B cell (primary cell): ENCODE data around the gene MYRIP. TPM values are rescaled to one million over a fixed set of nuclear protein-coding genes. Genes with fewer than 3 reads are reported as not detected.

Experiments used
- ATAC-seq: fragments of 200-7000 bp; cut with Tn5 transposase; one replicate; pipeline ENCODE4 v1.10.0; 2021; ENCODE audit warnings: low read depth, mild to moderate bottlenecking, moderate number of reproducible peaks, moderate library complexity
- CTCF ChIA-PET: fragments of 350-600 bp; sonication (Branson Sonifier 250); formaldehyde crosslinking; loops from one replicate; lab custom pipeline; 2021; ENCODE audit warnings: antibody characterized with exemption, inconsistent platforms; lab: Charles Lee
- POLR2A ChIA-PET: fragments of 350-600 bp; sonication (Branson Sonifier 250); formaldehyde crosslinking; loops from one replicate; lab custom pipeline; 2021; ENCODE audit warnings: antibody characterized with exemption; lab: Charles Lee
- DNase-seq: peaks from one replicate; pipeline ENCODE4 v3.0.0; 2013
- H2AFZ ChIP-seq: 2 replicates; pipeline ENCODE4 v1.6.1; 2012; ENCODE audit warnings: mild to moderate bottlenecking, low read depth, low read length; ENCODE audit not compliant: insufficient read depth, poor library complexity, severe bottlenecking
- H3K27ac ChIP-seq, 2 donors: 1 replicate in 1 of 2; 2 replicates in 1 of 2; pipeline ENCODE4 v1.5.1; 2012 to 2013; ENCODE audit warnings: low read length in 2 of 2, mild to moderate bottlenecking in 2 of 2, moderate library complexity in 1 of 2
- H3K27me3 ChIP-seq, 4 experiments: fragments of 200-600 bp in 1 of 4; sonication (generic) in 1 of 4; replicated peaks in 1 of 4; 1 replicate in 2 of 4; 2 replicates in 2 of 4; pipeline versions ENCODE4 v1.6.1 to v1.7.0; 2013 to 2016; ENCODE audit warnings: low read length in 3 of 4, mild to moderate bottlenecking in 2 of 4, mixed read lengths in 1 of 4, moderate library complexity in 1 of 4; ENCODE audit not compliant: insufficient read depth in 4 of 4, control insufficient read depth in 3 of 4; ENCODE audit errors: control extremely low read depth in 1 of 4
- H3K36me3 ChIP-seq, 2 experiments: replicated peaks in 1 of 2; 1 replicate in 1 of 2; 2 replicates in 1 of 2; pipeline versions ENCODE4 v1.6.1 to v1.7.1; 2013; ENCODE audit warnings: low read length in 1 of 2; ENCODE audit not compliant: insufficient read depth in 2 of 2, control insufficient read depth in 1 of 2; ENCODE audit errors: control extremely low read depth in 1 of 2, extremely low read depth in 1 of 2
- H3K4me1 ChIP-seq, 2 donors: fragments of 200-600 bp in 1 of 2; sonication (generic) in 1 of 2; 1 replicate in 1 of 2; 2 replicates in 1 of 2; pipeline versions ENCODE4 v1.5.1 to v1.6.1; 2013 to 2017; ENCODE audit warnings: low read length in 2 of 2; ENCODE audit not compliant: control insufficient read depth in 2 of 2, insufficient read depth in 2 of 2
- H3K4me2 ChIP-seq: replicated peaks from 2 replicates; pipeline ENCODE3; 2012; ENCODE audit warnings: mild to moderate bottlenecking, low read depth, low read length; ENCODE audit not compliant: poor library complexity, severe bottlenecking
- H3K4me3 ChIP-seq, 5 experiments: fragments of 200-600 bp in 1 of 5; sonication (generic) in 1 of 5; 1 replicate in 3 of 5; 2 replicates in 2 of 5; pipeline versions ENCODE4 v1.5.1 to v1.7.0; 2011 to 2016; ENCODE audit warnings: low read length in 4 of 5, mild to moderate bottlenecking in 4 of 5, low read depth in 2 of 5, control low read depth in 1 of 5, moderate library complexity in 1 of 5; ENCODE audit not compliant: insufficient read depth in 1 of 5; ENCODE audit errors: control extremely low read depth in 1 of 5, extremely low read depth in 1 of 5
- H3K79me2 ChIP-seq: fragments of 200-600 bp; sonication (generic); one replicate; pipeline ENCODE4 v1.6.0; 2016; ENCODE audit warnings: low read length; ENCODE audit not compliant: control insufficient read depth, insufficient read depth
- H3K9ac ChIP-seq: fragments of 200-600 bp; sonication (generic); 2 replicates; pipeline ENCODE4 v1.6.1; 2017; ENCODE audit warnings: mild to moderate bottlenecking, low read length, moderate library complexity
- H3K9me3 ChIP-seq, 3 donors: one replicate each; pipeline versions ENCODE4 v1.6.1 to v1.7.1; 2013; ENCODE audit warnings: low read length in 2 of 3; ENCODE audit not compliant: control insufficient read depth in 2 of 3, insufficient read depth in 1 of 3; ENCODE audit errors: control extremely low read depth in 1 of 3
- H4K20me1 ChIP-seq: 2 replicates; pipeline ENCODE4 v1.6.0; 2012; ENCODE audit warnings: mild to moderate bottlenecking, low read length; ENCODE audit not compliant: insufficient read depth, control insufficient read depth, poor library complexity, severe bottlenecking
- H3K27ac Mint-ChIP-seq: one replicate; pipeline ENCODE4 v1.8.0; 2021; ENCODE audit warnings: mixed read lengths
- H3K27me3 Mint-ChIP-seq: one replicate; pipeline ENCODE4 v1.8.0; 2021; ENCODE audit warnings: mixed read lengths
- H3K4me1 Mint-ChIP-seq: one replicate; pipeline ENCODE4 v1.8.0; 2021; ENCODE audit warnings: mixed read lengths
- H3K4me3 Mint-ChIP-seq: one replicate; pipeline ENCODE4 v1.8.0; 2021; ENCODE audit warnings: mixed read lengths
- H3K9me3 Mint-ChIP-seq: one replicate; pipeline ENCODE4 v1.8.0; 2022; ENCODE audit warnings: mixed read lengths; ENCODE audit not compliant: insufficient read depth
- EZH2 ChIP-seq: IDR thresholded peaks from 2 replicates; pipeline ENCODE4 v1.6.1; 2012; ENCODE audit warnings: borderline replicate concordance, low read depth, mild to moderate bottlenecking, moderate library complexity, low read length; ENCODE audit not compliant: insufficient read depth, poor library complexity, severe bottlenecking
- WGBS: methylation state at CpG from one replicate; pipeline ENCODE4 v1.1.5; 2013; ENCODE audit warnings: missing lambda C conversion rate; ENCODE audit not compliant: insufficient coverage; 5-methylcytosine and 5-hydroxymethylcytosine counted together
- intact Hi-C: fragments of 100-400 bp; cut with micrococcal nuclease; formaldehyde crosslinking; loops from one replicate; pipeline ENCODE4 v1.10.0; 2022
- polyA plus RNA-seq: library from polyadenylated mRNA; depleted of rRNA; stranded (reverse); fragments of >200 nt; gene quantifications from 2 replicates; pipeline ENCODE4 v1.2.3, GENCODE V29; 2012
- total RNA-seq, 2 donors: library from RNA; stranded (reverse); fragments of 120-200 nt in 1 of 2; gene quantifications; 1 replicate in 1 of 2; 2 replicates in 1 of 2; pipeline versions ENCODE4 v1.2.3 to v1.2.4, GENCODE V29; 2013 to 2022
- TF ChIP-seq, protein P1 (sequence below): fragments of 200-600 bp; IDR thresholded peaks from one replicate; pipeline ENCODE4 v1.8.0; 2022; ENCODE audit warnings: antibody characterized with exemption, mild to moderate bottlenecking

The MYRIP gene
- total and polyA plus RNA-seq, 2 donors (not counting 1 experiment from before 2014, with no cell fraction given) = 0.03 to 0.10 TPM

DNA sequence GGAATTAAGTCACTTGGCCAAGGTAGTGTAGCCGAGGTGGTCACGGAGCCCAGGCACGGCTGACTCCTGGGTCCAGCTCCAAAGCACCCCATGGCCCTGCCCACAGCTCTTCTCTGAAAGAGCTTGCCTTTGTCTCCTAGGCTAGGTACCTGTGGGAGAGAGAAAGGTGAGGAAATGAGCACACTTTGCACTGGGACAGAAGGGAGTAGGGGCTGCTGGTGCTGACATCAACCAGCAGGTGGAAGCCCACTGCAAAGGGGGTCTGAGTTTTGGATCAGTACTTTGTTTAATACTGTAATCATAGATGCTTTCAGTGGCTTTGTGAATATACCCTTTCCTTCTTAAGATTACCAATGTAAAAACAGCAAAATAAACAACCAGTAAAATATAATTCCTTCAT lies 371.8 kb downstream of the MYRIP start:
- H3K9me3 ChIP-seq = no peaks in the 10 kb centered on the region
- no peak overlapping the region for H2AFZ ChIP-seq
- CTCF ChIA-PET = interaction anchor here (0.9 to 12.2 kb wide), 2 partner anchors 8 to 9 kb away, joined by 3 to 92 read pairs; no protein-coding TSS in a partner anchor
- ATAC-seq (no peak), DNase-seq (no peak)
- H3K27me3 ChIP-seq = no peaks in the 10 kb centered on the region
- H3K4me1 ChIP-seq = no peaks in the 10 kb centered on the region
- intact Hi-C loops = no loop called here
- H3K27ac ChIP-seq = no peak overlapping the region
- Mint-ChIP-seq H3K4me1 (peaks cover 1% of the 10 kb centered on the region), H3K9me3 (no peaks in the 10 kb centered on the region), H3K4me3 (no peak overlapping the region), H3K27ac (no peak overlapping the region), H3K27me3 (no peaks in the 10 kb centered on the region)
- H3K4me3 ChIP-seq = no peak overlapping the region
- H3K4me2 ChIP-seq = no peak overlapping the region
- H3K9ac ChIP-seq = no peak overlapping the region
- H3K36me3 ChIP-seq = no peaks in the 10 kb centered on the region
- WGBS = 95% methylated on average over 3 of the region's 3 CpGs
- no peaks in the 10 kb centered on the region for H3K79me2 ChIP-seq
- POLR2A ChIA-PET = no interaction called here
- no peaks in the 10 kb centered on the region for H4K20me1 ChIP-seq
- TF ChIP-seq EZH2 = no peak
- TF ChIP-seq, protein P1, sequence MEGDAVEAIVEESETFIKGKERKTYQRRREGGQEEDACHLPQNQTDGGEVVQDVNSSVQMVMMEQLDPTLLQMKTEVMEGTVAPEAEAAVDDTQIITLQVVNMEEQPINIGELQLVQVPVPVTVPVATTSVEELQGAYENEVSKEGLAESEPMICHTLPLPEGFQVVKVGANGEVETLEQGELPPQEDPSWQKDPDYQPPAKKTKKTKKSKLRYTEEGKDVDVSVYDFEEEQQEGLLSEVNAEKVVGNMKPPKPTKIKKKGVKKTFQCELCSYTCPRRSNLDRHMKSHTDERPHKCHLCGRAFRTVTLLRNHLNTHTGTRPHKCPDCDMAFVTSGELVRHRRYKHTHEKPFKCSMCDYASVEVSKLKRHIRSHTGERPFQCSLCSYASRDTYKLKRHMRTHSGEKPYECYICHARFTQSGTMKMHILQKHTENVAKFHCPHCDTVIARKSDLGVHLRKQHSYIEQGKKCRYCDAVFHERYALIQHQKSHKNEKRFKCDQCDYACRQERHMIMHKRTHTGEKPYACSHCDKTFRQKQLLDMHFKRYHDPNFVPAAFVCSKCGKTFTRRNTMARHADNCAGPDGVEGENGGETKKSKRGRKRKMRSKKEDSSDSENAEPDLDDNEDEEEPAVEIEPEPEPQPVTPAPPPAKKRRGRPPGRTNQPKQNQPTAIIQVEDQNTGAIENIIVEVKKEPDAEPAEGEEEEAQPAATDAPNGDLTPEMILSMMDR = no peak

DNA sequence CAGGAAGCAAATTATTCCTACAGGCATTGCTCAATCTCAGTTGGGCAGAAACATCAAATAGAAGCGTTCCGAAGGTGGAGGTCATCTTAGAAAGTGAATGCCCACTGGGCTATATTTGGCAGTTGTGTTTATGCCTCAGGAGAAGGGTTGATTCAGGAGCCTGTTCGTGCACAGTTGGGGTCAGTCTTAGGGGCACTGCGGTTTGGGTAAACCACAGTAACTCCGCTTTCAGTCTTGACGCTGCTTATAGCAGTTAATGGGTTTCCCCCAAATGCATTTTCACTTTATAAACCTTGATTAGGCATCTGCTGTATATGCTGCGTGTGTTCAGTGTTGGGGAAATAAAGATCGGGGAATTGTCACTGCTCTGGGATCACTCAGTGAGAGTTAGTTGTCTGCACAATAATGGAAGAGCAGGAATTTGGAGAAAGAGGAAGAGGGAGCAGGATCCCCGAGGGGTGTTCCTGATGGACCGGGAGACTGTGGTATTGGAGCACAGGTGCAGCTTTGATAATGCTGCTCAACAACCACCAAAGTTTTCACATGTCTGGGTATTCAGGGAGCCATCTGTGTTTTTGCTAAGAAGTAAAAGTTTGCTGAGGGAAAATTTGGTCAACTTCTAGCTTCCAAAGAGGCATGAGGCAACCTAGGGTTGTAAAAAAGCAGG lies 375.8 kb downstream of the MYRIP start:
- Histone ChIP-seq H3K9ac (no peak overlapping the region), H3K79me2 (no peaks in the 10 kb centered on the region), H3K27me3 (no peaks in the 10 kb centered on the region), H3K4me3 (no peak overlapping the region), H3K9me3 (no peaks in the 10 kb centered on the region), H3K27ac (no peak overlapping the region), H2AFZ (no peak overlapping the region), H3K4me2 (no peak overlapping the region), H3K4me1 (no peaks in the 10 kb centered on the region), H3K36me3 (no peaks in the 10 kb centered on the region), H4K20me1 (no peaks in the 10 kb centered on the region)
- intact Hi-C loops = no loop called here
- ChIA-PET POLR2A (no interaction called here), CTCF (no interaction called here)
- no peak for TF ChIP-seq EZH2
- TF ChIP-seq, protein P1 = no peak
- no peak overlapping the region for H3K27ac Mint-ChIP-seq
- 93% methylated on average over 3 of the region's 10 CpGs for WGBS
- ATAC-seq (no peak), DNase-seq (no peak)
- H3K4me1 Mint-ChIP-seq = peaks cover 1% of the 10 kb centered on the region
- no peaks in the 10 kb centered on the region for H3K27me3 Mint-ChIP-seq
- H3K4me3 Mint-ChIP-seq = no peak overlapping the region
- H3K9me3 Mint-ChIP-seq = no peaks in the 10 kb centered on the region
